ENCODE results near the gene GJC1. TPM values are rescaled to one million over a fixed set of nuclear protein-coding genes. Genes with fewer than 3 reads are reported as not detected.
A peak's percentile ranks its signal among the peaks of the same experiment; 100 is the strongest.

Gene GJC1
- 8.2 and 8.8 TPM in 2 replicates for total RNA-seq (2014; rRNA removed; shearing (Covaris generic))

- DNase-seq (ENCODE audit: low spot score), result no peak
Measured at GRCh38 chr17:44829523-44830358, at the start of gene GJC1. TSS of gene GJC1 (minus strand) at chr17:44830287. CDS start at chr17:44805817, 24,470 bp downstream.

GRCh38 chr17:44879376-44879775 is 49.3 kb upstream of the GJC1 start:
- DNase-seq (ENCODE audit: low spot score), result no peak

GRCh38 chr17:44878627-44879221 is 48.6 kb upstream of the GJC1 start:
- no peak for DNase-seq (ENCODE audit: low spot score)

- DNase-seq (ENCODE audit: low spot score), result no peak
Measured at GRCh38 chr17:44877121-44877520, 47.0 kb upstream of the GJC1 start.

GRCh38 chr17:44875761-44876160 is 45.7 kb upstream of the GJC1 start:
- no peak for DNase-seq (ENCODE audit: low spot score)

GRCh38 chr17:44872131-44872768 is 42.2 kb upstream of the GJC1 start:
- no peak for DNase-seq (ENCODE audit: low spot score)

- DNase-seq (ENCODE audit: low spot score), result no peak
Measured at GRCh38 chr17:44871556-44871955, 41.5 kb upstream of the GJC1 start.

GRCh38 chr17:44867841-44868240 is 37.8 kb upstream of the GJC1 start:
- no peak for DNase-seq (ENCODE audit: low spot score)

- DNase-seq (ENCODE audit: low spot score), result no peak
Measured at GRCh38 chr17:44865931-44866330, 35.8 kb upstream of the GJC1 start.

- peak; percentile 59 for DNase-seq (ENCODE audit: low spot score)
Measured at GRCh38 chr17:44865231-44865660, 35.2 kb upstream of the GJC1 start.

GRCh38 chr17:44864831-44865230 is 34.7 kb upstream of the GJC1 start:
- no peak for DNase-seq (ENCODE audit: low spot score)

GRCh38 chr17:44863061-44863918 is 33.2 kb upstream of the GJC1 start:
- DNase-seq (ENCODE audit: low spot score), result no peak

GRCh38 chr17:44862278-44862914 is 32.3 kb upstream of the GJC1 start:
- DNase-seq (ENCODE audit: low spot score), result no peak

- DNase-seq (ENCODE audit: low spot score), result no peak
Measured at GRCh38 chr17:44859701-44860100, 29.6 kb upstream of the GJC1 start.

- no peak for DNase-seq (ENCODE audit: low spot score)
Measured at GRCh38 chr17:44854192-44854591, 24.1 kb upstream of the GJC1 start.

GRCh38 chr17:44850612-44851011 is 20.5 kb upstream of the GJC1 start:
- DNase-seq (ENCODE audit: low spot score), result no peak

GRCh38 chr17:44850025-44850424 is 19.9 kb upstream of the GJC1 start:
- no peak for DNase-seq (ENCODE audit: low spot score)

- DNase-seq (ENCODE audit: low spot score), result no peak
Measured at GRCh38 chr17:44848961-44849489, 18.9 kb upstream of the GJC1 start.

GRCh38 chr17:44848257-44848795 is 18.2 kb upstream of the GJC1 start:
- no peak for DNase-seq (ENCODE audit: low spot score)

GRCh38 chr17:44847586-44847985 is 17.5 kb upstream of the GJC1 start, which contains the start of gene HIGD1B:
TSS of gene HIGD1B (plus strand) at chr17:44847883. CDS start at chr17:44848153, 270 bp downstream.
- no peak for DNase-seq (ENCODE audit: low spot score)

GRCh38 chr17:44846206-44846605 is 16.1 kb upstream of the GJC1 start:
- no peak for DNase-seq (ENCODE audit: low spot score)
